Measurements from ENCODE around the gene STX16. TPM values are rescaled to one million over a fixed set of nuclear protein-coding genes. Genes with fewer than 3 reads are reported as not detected.
"Not testable (repeated sequence)": the region's sequence is repeated elsewhere in the genome, so short reads cannot be mapped to it uniquely, and the experiment has no call there.

The STX16 gene
- total RNA-seq, 1 donor from 2014 or later = 78.7 TPM

DNA sequence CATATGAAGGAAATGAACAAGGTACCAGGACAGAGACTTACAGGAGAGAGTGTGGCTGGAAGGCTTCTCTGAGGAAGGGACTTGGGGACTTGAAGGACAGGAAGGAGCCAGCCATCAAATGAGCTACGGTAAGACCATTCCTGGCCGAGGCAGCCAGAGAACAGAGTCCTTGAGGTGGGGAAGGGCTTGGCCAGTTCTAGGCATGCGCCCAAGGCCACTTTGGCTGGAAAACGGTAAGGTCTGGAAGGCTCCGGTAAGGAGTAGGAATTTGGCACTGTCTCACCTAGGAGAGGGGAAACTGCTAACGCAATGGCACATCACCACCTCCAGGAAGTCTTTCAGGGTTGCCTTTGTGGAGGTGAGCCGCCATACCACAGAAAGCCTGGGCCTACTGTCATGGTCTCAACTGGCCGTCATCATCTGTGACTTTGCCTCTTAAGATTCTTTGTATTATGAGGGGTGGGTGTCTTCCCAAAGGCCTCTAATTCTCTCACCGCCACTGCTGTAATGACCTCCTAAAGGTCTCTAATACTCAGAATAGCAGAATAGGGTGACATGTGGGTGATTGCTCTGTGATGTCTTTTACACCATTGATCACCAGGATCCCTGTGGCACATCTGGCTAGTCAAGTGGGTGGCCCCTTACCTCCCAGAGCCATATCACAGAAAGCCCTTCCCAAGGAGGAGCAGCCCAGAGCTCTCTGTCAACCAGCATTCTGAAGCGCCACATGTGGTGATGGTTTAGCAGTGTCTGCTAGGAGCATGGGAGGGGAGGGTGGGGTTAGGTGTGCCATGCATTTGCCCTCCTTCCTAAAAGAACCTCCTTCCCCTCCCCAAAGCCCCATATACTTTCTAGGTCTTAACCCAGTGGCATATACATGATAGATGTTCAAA, 17.7 kb upstream of the STX16 start:
- ATAC-seq (no peak), DNase-seq (ENCODE audit: low spot score) (no peak)
- intact Hi-C loops (cut with DNase I) = no loop called here

DNA sequence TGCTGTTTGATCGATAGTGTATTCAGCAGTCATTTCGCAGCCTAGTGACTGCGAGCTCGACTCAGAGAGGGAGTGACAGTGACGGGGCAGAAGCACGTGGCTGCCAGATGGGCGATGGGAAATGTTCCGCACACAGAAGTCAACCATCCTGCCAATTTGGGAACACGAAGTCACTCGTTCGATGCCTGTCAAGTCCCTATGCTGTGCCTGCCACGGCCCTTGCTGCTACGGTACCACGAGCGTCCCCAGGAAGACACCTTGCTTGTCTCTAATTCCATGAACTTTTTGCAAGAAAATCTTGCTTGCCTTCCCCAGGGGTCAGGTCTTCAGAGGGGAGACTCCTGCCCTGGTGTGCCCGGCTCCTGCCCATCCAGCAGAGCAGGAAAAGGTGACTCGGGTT, 17.0 kb upstream of the STX16 start:
- no peak for ATAC-seq
- no peak for DNase-seq (ENCODE audit: low spot score)
- intact Hi-C loops (cut with DNase I) = no loop called here

DNA sequence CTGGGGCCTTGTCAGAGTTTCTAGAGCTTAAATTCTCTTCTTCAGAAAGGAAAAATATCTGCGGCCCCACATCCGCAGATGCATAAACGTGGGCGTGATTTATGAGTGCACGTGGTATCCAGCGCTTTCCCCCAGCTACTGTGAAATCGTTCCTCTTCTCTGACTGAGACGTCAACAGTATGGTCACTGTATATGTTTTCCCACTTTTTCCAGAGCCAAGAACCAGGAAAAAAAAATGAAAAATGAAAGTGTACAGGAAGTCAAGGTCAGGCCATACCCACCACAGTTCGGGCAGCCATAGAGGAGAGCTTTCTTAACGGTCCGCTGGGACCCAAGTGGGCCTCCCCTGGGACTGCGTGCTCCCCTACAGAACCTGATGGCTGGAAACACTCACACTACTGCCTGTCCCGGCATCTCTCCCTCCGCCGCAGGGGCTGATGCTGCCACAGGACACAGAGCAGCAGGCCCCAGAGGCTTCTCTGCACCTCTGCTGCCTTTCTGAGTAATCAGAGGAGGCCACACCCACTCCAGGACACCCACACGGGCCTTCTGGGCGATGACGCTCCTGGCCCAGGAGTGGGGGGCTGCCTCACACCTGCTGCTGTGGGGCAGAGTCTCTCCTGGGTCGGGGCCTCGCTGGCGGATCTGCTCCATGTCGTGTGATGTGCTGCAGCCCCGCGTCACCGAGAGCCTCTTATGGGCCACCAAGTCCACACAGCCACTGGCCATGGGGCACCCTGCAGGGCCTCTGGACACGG, 16.4 kb upstream of the STX16 start:
- intact Hi-C loops (cut with DNase I) = no loop called here
- DNase-seq (ENCODE audit: low spot score) (peak; percentile 53), ATAC-seq (peak; percentile 37)

DNA sequence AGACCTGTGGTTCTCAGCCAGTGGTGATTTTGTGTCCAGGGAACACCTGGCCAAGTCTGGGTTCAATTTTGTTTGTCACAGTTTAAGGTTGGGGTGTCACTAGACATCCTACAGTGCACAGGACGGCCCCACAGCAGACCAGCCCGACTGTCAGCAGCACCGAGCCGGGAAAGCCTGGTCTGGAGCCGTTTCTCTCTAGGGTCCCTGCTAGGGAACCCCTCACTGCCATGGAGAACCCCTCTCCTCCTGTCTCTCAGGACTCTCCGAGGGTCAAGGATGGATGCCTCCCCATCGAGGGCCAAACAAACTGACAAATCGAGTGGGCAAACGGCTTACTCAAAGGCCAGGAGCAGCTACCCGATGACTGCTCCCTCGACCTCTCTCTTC, 15.8 kb upstream of the STX16 start:
- peak; percentile 10 for ATAC-seq
- peak; percentile 43 for DNase-seq (ENCODE audit: low spot score)

DNA sequence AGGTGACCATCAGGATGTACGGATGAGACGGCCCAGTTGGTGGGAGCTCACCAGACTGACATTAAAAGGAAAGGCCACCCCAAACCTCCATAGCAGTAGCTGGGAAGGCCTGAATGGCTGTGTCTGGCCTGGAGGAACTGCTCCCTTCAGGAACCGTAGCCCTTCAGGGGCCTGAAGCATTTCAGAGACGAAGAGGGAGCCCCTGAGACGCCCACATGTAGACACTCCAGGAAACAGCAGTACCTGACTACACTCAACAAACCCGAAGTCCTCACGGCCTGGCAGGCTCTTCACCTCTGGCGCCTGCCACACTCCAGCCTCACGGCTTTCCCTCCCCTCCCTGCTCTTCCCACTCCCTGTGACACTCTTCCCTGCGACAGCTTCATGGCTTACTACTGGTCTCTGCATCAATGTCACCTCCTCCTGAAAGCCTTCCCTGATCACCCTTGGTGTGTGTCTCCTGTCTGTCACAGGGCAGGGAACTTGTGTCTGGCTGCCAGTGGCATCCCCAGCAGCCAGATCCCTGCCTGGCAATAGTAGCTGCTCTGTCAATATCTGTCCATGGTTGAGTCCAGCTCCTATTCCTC, 14.6 kb upstream of the STX16 start:
- intact Hi-C loops (cut with DNase I) = no loop called here
- DNase-seq (ENCODE audit: low spot score) = peak; percentile 26

More for the DNA sequence above, 15.8 kb upstream of the STX16 start:
- intact Hi-C loops (cut with DNase I) = no loop called here

DNA sequence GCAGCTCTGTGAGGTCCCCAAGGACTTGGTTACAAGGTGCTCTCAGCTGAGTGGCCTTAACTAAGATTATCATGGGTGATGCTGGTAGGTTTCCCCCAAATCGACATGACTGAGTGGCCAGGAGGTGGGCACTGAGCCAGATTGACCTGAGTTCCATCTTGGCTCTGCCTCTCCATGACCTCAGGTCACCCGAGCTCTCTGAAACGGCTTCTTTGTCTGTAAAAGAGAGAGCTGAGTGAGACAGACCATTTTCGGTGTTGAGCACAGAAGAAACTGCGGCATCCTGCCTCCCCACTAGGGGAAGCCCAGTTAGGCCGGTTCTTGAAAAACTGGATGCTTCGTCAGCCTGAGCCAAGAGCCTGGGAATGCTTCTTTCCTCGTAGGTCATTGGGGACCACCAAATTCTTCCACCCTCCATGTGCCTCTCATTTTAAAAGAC, 14.1 kb upstream of the STX16 start:
- DNase-seq (ENCODE audit: low spot score) = peak; percentile 58
- ATAC-seq = peak; percentile 73
- intact Hi-C loops (cut with DNase I) = no loop called here

More for the DNA sequence above, 14.6 kb upstream of the STX16 start:
- no peak for ATAC-seq

DNA sequence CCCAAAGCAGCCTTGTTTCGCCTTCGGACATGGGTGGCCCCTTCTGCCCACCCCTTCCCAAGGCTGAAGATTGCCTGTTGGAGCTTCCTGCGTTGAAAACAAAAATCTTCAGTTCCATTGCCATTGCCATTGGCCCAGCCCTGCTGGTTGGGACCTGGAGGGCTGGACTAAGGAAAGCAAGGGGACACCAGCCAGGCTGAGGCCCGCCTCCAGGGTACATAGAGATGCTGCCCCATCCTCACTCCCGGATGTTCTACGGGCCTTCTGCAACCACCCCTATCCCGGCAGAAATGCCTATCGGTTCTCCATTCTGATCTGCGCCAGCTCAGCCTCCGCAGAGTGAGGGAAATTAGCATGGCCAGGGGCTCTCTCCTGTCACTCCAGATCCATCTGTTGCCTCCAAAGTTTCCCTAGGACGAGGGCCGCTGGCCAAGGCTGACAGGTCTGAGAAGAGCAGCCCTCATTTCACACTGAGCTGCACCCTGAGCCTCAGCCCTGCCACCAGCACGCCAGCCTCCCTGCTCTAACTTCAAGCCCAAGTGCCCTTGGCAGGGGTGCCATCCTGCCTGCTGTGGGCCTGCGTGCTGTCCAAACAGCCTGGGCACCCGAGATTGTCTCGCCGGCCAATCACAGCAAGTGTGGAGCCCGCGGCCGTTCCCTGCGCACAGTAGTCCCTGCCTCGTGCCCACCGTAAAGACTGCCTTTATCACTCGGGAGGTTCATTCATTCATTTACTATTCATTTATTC, 13.4 kb upstream of the STX16 start:
- intact Hi-C loops (cut with DNase I) = no loop called here
- ATAC-seq (no peak), DNase-seq (ENCODE audit: low spot score) (peak; percentile 48)

DNA sequence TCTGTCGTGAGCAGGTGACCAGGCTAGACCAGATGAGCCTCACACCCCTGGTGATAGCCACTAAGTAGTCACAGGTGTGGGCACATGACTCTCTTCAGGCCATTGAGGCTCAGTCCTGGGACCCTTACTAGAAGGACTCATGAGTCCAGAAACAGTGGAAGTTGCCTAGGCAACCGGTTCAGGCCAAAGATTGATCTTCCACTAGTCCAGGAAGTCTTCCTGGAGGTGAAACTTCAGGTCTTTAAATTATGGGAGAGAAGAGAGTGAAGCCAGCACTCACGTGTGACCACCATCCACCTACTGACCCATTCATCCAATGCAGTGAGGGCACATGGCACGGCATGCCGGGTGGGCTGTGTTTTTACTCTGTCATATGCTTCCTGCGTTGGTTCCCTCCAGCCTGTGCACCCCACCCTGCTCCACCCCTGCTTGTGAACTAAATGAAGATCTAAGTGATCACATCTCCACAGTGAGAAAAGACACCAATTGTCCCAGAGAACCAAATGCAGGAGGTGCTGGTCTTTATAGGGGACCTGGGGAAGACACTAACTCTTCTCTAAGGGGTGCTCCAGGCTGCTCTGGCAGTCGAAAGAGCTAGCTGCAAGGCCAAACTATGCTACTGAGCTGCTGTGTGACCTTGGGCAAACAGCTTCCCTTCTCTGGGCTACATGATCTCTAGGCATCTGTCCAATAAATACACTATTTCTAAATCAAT, 12.5 kb upstream of the STX16 start:
- DNase-seq (ENCODE audit: low spot score) (peak; percentile 21), ATAC-seq (no peak)
- intact Hi-C loops (cut with DNase I) = no loop called here

DNA sequence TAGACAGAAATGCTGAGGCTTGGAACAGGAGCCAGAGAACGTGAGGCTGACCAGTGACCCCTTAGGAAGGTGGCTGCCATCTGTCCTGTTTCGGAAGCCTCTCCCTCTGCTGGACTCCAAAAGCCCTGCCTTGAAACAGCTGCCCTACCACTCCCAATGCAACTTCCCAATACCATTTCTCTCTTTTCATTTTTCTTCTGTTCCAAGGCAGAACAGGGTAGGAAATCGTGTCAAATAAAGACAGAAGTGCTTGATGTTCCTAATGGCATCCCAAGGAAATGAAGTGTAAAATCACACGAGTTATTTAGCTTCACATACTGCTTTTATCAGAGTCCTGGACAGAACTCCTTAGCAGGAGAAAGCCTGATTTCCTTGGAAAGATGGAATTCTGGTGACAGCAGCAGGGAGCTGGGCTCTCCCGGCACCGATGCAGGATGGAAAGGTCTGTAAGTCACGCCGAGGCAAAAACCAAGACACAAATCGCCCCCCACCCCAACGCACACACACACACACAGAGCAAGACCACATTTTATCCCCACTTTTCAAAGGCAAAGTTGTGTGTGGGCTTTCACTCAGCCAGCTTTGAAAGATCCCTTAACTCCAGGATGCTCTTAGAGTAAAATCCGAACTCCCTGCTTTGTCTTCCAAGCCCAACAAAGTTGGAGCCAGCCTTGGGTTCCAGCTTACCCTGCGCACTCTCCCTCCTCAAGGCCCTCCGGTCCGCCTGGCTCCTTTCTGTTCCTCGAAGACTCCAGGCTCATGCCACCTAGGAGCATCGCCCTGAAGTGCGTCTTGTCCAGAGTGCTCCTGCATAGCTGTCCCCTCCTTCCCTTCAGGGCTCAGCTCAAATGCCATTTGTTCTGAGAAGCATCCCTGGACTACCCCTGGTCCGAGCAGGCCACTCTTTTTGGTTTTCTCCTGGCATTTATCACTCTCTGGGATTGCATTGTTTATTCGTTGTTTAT, 11.6 kb upstream of the STX16 start:
- peak; percentile 38 for DNase-seq (ENCODE audit: low spot score)
- ATAC-seq = no peak
- intact Hi-C loops (cut with DNase I) = no loop called here

DNA sequence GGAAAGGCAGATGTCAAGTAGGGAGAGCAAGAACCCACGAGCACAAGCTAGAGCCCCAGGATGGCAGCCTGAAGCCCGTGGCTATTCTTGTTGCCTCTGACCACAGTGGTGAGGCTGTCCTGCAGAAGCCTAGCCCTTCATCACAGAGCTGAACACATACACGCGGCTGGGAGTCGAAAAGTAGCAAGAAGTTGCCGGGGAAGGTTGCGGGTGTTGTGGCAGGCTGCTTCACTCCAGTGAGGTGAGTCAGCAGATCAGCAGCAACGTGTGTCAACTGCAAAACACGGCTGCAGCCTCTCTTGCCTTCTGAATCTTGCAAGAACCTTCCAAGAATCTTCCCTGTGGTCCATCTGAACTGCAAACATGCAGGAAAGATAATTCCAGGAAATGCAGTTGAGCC, 10.6 kb upstream of the STX16 start:
- intact Hi-C loops (cut with DNase I) = no loop called here
- ATAC-seq (no peak), DNase-seq (ENCODE audit: low spot score) (peak; percentile 22)

DNA sequence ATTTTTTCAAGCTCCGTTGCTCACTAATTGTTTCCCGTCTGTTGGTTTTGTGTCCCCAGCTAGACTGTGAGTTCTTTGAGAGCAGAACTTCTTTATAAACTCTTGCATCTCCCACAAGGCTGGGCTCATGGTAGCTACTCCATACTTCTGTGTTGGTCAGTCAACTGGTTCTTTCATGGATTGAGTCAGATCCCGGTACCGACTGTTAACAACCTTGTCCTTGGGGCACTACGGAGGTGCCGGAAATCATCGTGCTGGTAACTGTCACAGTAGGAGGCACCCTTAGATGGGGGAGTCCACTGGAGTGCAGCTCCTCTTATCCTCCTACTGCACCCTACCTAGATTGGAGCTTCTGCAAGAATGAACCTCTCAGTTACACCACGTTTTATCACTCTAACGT, 8.6 kb upstream of the STX16 start:
- no peak for ATAC-seq
- DNase-seq (ENCODE audit: low spot score) = peak; percentile 25
- intact Hi-C loops (cut with DNase I) = no loop called here

DNA sequence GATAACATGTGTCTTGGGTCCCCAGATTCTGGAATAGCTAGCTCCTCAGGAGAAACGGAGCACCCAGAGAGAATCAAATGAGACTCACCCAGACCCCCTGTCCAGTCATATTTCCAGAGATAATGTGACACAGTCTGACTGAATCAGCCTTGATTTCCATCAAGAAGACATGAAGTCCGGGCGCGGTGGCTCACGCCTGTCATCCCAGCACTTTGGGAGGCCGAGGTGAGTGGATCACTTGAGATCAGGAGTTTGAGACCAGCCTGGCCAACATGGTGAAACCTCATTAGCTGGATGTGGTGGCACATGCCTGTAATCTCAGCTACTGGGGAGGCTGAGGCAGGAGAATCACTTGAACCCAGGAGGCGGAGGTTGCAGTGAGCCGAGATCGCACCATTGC, 8.2 kb upstream of the STX16 start:
- ATAC-seq; intact Hi-C loops (cut with DNase I): not testable (repeated sequence)
- DNase-seq (ENCODE audit: low spot score) = peak; percentile 25

DNA sequence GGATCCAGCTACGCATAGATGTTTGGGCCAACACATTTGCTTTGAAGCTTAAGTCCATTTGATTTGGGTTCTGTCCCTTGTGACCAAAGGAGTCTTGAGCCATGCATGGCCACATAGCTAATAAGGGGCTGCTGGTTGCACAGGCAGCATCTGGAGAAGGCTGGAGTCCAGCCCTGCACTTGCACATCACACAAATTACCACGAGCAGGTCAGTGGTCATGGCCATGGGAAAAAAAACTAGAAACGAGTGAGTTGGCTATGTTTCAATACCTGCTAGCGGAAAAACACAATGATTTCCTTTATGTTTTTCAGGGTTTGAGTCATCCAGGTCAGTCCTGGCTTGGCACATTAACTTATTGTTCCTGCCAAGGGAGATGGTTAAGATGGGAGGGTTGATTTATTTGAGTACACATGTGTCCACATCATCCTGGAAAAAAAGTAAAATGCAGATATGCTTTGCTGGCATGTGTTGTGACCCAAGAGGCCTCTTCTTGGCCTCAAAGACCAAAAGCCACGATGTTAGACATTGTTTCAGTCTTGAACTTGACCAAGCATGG, 5.6 kb upstream of the STX16 start:
- intact Hi-C loops (cut with DNase I) = no loop called here
- ATAC-seq (peak; percentile 47), DNase-seq (ENCODE audit: low spot score) (peak; percentile 32)

DNA sequence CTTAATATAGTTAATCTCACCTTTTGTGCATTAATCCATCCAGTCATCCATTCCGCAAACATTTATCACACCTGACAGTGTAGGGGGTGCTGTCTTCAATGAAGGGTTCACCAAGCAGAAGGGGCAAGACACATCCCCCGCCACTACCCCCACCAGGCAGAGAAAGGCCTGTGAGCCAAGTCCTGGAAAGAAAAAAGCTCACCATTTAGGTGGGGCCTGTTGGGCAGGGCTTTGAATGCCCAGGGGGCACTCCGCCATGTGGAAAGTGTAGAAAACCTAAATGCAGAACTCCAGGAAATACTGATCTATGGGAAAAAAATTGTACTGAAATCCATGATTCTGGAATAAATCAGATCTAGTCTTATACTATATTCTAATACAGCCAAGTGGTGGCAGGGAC, 4.8 kb upstream of the STX16 start:
- intact Hi-C loops (cut with DNase I) = no loop called here
- DNase-seq (ENCODE audit: low spot score) (peak; percentile 39), ATAC-seq (no peak)

DNA sequence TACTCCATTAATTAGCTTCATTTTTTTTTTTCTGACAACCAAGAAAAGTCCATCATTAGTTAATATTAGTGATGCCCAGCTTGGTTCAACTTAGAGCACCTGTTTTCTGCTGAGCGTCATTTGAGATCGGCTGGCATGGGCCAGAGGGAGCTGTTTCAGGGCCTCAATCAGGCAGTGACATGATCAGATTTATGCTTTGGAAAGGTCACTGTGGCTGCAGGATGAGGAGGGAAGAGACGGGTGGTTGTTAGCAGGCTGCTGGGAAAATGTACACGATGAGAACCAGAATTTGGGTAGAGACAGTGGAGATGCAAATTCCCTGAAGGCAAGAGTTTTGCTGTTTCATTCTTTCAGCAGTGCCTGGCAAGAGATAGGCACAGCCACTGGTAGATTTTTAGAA, 4.4 kb upstream of the STX16 start:
- ATAC-seq (no peak), DNase-seq (ENCODE audit: low spot score) (no peak)
- intact Hi-C loops (cut with DNase I) = no loop called here

DNA sequence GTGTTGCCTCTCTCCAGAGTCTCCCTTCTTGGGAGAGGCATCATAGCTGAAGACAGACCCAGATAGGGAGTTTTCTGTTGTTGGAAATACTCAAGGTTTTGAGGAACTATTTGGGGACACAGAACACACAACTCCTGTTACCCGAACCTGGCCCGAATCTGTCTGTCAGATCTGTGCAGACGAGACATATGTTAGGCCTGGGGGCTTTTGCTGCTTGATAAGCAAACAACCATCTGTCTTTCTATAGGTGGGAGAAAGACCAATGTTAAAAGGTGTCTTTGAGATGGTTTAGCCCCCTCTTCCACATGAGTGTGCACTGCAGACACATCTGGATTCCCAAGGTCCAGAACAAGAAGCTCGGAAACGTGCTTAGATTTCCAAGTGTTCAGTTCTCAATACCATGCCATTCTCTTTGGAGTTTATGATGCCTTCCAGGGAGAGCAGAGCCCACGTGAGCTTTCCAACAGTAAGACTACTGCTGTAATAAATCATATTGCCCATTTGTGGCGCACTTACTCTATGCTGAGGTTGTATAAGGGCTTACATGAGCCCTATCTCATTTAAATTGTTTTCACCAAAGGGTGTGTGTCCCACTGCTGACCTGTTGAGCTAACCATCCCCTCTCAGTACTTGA, 3.8 kb upstream of the STX16 start:
- intact Hi-C loops (cut with DNase I) = no loop called here
- no peak for ATAC-seq
- no peak for DNase-seq (ENCODE audit: low spot score)
